CD14-positive monocyte (primary cell): ENCODE results near the gene KRTAP10-3. TPM values are rescaled to one million over a fixed set of nuclear protein-coding genes. Genes with fewer than 3 reads are reported as not detected.

ENCODE experiments used
- DNase-seq, 3 donors: peaks; one replicate each; pipeline ENCODE4 v3.0.0-alpha.2; 2011 to 2022
- H2AFZ ChIP-seq: 2 replicates; pipeline ENCODE4 v1.6.0; 2012; ENCODE audit warnings: mild to moderate bottlenecking, low read depth, low read length, inconsistent platforms; ENCODE audit not compliant: insufficient read depth, poor library complexity, severe bottlenecking
- H3K27ac ChIP-seq, 2 donors: 1 replicate in 1 of 2; 2 replicates in 1 of 2; pipeline ENCODE4 v1.5.1; 2012 to 2013; ENCODE audit warnings: low read length in 2 of 2, control low read depth in 1 of 2, inconsistent platforms in 1 of 2, low read depth in 1 of 2, mild to moderate bottlenecking in 1 of 2
- H3K27me3 ChIP-seq, 2 donors: one replicate each; pipeline versions ENCODE4 v1.6.0 to v1.6.1; 2011 to 2013; ENCODE audit warnings: low read length in 2 of 2; ENCODE audit not compliant: control insufficient read depth in 2 of 2, insufficient read depth in 2 of 2
- H3K36me3 ChIP-seq, 2 donors: replicated peaks in 1 of 2; 1 replicate in 1 of 2; 2 replicates in 1 of 2; pipeline versions ENCODE4 v1.5.1 to v1.6.1; 2012 to 2013; ENCODE audit warnings: low read length in 2 of 2, control low read depth in 1 of 2, inconsistent platforms in 1 of 2, mild to moderate bottlenecking in 1 of 2; ENCODE audit not compliant: insufficient read depth in 2 of 2, control insufficient read depth in 1 of 2
- H3K4me1 ChIP-seq, 2 donors: 1 replicate in 1 of 2; 2 replicates in 1 of 2; pipeline versions ENCODE4 v1.5.1 to v1.6.1; 2012 to 2013; ENCODE audit warnings: low read length in 2 of 2, control low read depth in 1 of 2, inconsistent platforms in 1 of 2, mild to moderate bottlenecking in 1 of 2, moderate library complexity in 1 of 2; ENCODE audit not compliant: insufficient read depth in 2 of 2, control insufficient read depth in 1 of 2
- H3K4me2 ChIP-seq: replicated peaks from 2 replicates; pipeline ENCODE3; 2012; ENCODE audit warnings: low read length, moderate library complexity, mild to moderate bottlenecking; ENCODE audit not compliant: poor library complexity, severe bottlenecking; ENCODE audit errors: extremely low read depth
- H3K4me3 ChIP-seq, 3 experiments: fragments of 200-600 bp in 1 of 3; sonication (generic) in 1 of 3; replicated peaks in 1 of 3; 1 replicate in 2 of 3; 2 replicates in 1 of 3; pipeline ENCODE4 v1.5.1; 2011 to 2013; ENCODE audit warnings: low read length in 3 of 3, mild to moderate bottlenecking in 3 of 3, control low read depth in 2 of 3, low read depth in 2 of 3, inconsistent platforms in 1 of 3, moderate library complexity in 1 of 3
- H3K79me2 ChIP-seq: 2 replicates; pipeline ENCODE4 v1.6.0; 2012; ENCODE audit warnings: mild to moderate bottlenecking, control low read depth, inconsistent platforms, low read length, moderate library complexity; ENCODE audit not compliant: insufficient read depth
- H3K9ac ChIP-seq: 2 replicates; pipeline ENCODE4 v1.6.0; 2017; ENCODE audit warnings: low read length, mild to moderate bottlenecking; ENCODE audit not compliant: insufficient read depth, poor library complexity, severe bottlenecking
- H3K9me3 ChIP-seq, 2 donors: replicated peaks in 1 of 2; 1 replicate in 1 of 2; 2 replicates in 1 of 2; pipeline versions ENCODE4 v1.5.1 to v1.6.1; 2012 to 2013; ENCODE audit warnings: low read length in 2 of 2, control low read depth in 1 of 2; ENCODE audit not compliant: control insufficient read depth in 1 of 2, insufficient read depth in 1 of 2
- H4K20me1 ChIP-seq: 2 replicates; pipeline ENCODE4 v1.6.0; 2012; ENCODE audit warnings: mild to moderate bottlenecking, low read length, control low read depth, moderate library complexity; ENCODE audit not compliant: insufficient read depth
- H3K27ac Mint-ChIP-seq, 7 donors: one replicate each; pipeline ENCODE4 v1.8.0; 2020; ENCODE audit warnings: mild to moderate bottlenecking in 7 of 7, mixed read lengths in 7 of 7, moderate library complexity in 6 of 7, inconsistent platforms in 2 of 7
- H3K27me3 Mint-ChIP-seq, 3 donors: one replicate each; pipeline ENCODE4 v1.8.0; 2021 to 2022; ENCODE audit warnings: low read depth in 3 of 3, mild to moderate bottlenecking in 3 of 3, mixed read lengths in 3 of 3, moderate library complexity in 3 of 3, inconsistent platforms in 1 of 3
- H3K36me3 Mint-ChIP-seq, 2 donors: one replicate each; pipeline ENCODE4 v1.8.0; 2020; ENCODE audit warnings: mixed read lengths in 2 of 2, inconsistent platforms in 1 of 2, mild to moderate bottlenecking in 1 of 2
- H3K4me1 Mint-ChIP-seq: one replicate; pipeline ENCODE4 v1.8.0; 2020; ENCODE audit warnings: mild to moderate bottlenecking, mixed read lengths
- H3K4me3 Mint-ChIP-seq, 2 donors: one replicate each; pipeline ENCODE4 v1.8.0; 2020; ENCODE audit warnings: mild to moderate bottlenecking in 2 of 2, mixed read lengths in 2 of 2, moderate library complexity in 1 of 2
- H3K9me3 Mint-ChIP-seq, 7 donors: one replicate each; pipeline ENCODE4 v1.8.0; 2020 to 2022; ENCODE audit warnings: mixed read lengths in 7 of 7, mild to moderate bottlenecking in 6 of 7, moderate library complexity in 6 of 7, inconsistent platforms in 2 of 7
- CTCF ChIP-seq: fragments of 200-600 bp; IDR thresholded peaks from one replicate; pipeline ENCODE4 v1.8.0; 2022; ENCODE audit warnings: antibody characterized with exemption, mild to moderate bottlenecking
- WGBS: methylation state at CpG from one replicate; pipeline ENCODE4 v1.1.5; 2013; ENCODE audit warnings: missing lambda C conversion rate; ENCODE audit not compliant: insufficient coverage; 5-methylcytosine and 5-hydroxymethylcytosine counted together
- intact Hi-C, 2 donors: fragments of 100-400 bp; cut with micrococcal nuclease; formaldehyde crosslinking; loops; one replicate each; pipeline versions ENCODE4 v1.15.0 to v1.15.1; 2023
- polyA plus RNA-seq, 3 donors: library from polyadenylated mRNA; depleted of rRNA in 1 of 3; unstranded in 2 of 3; stranded (reverse) in 1 of 3; fragments of 300-500 nt in 2 of 3; fragments of >200 nt in 1 of 3; fragmentation: Illumina TruSeq in 2 of 3; gene quantifications; 1 replicate in 2 of 3; 2 replicates in 1 of 3; pipeline ENCODE4 v1.2.3, GENCODE V29; 2012 to 2021

Gene KRTAP10-3
- polyA plus RNA-seq, 3 donors = not detected

DNA sequence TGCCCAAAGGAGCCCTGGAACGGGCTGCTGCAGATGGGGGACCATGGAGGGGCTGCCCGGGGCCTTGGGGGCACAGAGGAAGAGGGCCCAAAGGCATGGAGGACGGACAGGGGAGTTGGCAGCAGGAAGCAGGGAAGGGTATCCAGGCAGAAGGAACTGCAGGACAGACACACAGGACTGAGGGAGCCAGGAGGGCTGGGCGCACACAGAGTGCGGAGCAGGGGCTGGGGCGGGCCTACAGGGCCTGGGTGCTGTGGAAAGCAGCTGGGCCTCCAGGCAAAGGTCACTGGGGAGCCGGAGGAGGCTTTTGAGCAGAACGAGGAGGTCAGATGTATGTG lies 46.7 kb downstream of the KRTAP10-3 start:
- Histone ChIP-seq H2AFZ (no peak overlapping the region), H3K4me3 (no peak overlapping the region), H4K20me1 (no peaks in the 10 kb centered on the region), H3K36me3 (no peaks in the 10 kb centered on the region), H3K9ac (no peak overlapping the region), H3K4me1 (peaks cover 0 to 10% of the 10 kb centered on the region in 2 donors), H3K79me2 (no peaks in the 10 kb centered on the region), H3K9me3 (no peaks in the 10 kb centered on the region), H3K4me2 (no peak overlapping the region), H3K27me3 (peaks cover 0 to 3% of the 10 kb centered on the region in 2 donors), H3K27ac (no peak overlapping the region)
- H3K27ac Mint-ChIP-seq = no peak overlapping the region
- no peak overlapping the region for H3K4me3 Mint-ChIP-seq
- peaks cover 3% of the 10 kb centered on the region for H3K4me1 Mint-ChIP-seq
- H3K9me3 Mint-ChIP-seq = peaks cover 0 to 2% (median 0%) of the 10 kb centered on the region in 7 donors
- no peak for TF ChIP-seq CTCF
- WGBS = 93% methylated on average over 8 of the region's 8 CpGs
- H3K36me3 Mint-ChIP-seq = no peaks in the 10 kb centered on the region
- intact Hi-C loops = loop anchor here in 1 of 2 donors (5.0 kb wide), 1 partner anchor 280 kb away; no protein-coding TSS in a partner anchor
- no peak for DNase-seq
- peaks cover 0 to 14% (median 5%) of the 10 kb centered on the region in 3 donors for H3K27me3 Mint-ChIP-seq

DNA sequence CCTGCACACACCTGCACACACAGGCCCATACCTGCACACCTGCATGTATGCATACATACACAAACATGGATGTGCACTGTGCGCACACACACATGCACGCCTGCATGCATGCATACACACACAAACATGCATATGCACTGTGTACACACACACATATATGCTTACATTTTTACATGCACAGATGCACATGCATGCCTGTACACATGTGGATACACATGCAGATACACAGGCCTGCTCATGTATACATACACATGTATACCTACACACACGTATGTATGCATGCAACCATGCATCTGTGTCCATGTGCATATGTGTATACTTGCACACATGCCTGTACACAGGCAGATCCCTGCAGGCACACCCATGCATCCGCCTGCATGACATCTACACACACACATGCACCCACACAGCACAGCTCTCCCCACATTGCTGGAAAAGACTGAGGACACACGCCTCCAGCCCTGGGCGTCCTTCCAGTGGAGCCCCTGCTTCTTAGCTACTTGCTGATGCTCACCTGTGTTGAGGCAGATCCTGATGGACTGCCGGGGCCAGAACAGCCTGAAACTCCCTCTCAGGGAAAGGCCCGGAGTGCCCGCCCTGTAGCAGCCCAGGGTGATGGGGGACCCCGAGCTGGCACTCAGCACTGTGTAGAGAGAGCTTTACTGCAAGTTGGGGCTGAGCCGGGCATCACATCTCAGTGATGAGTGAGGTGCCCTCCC lies 47.2 kb downstream of the KRTAP10-3 start:
- H3K9ac ChIP-seq = no peak overlapping the region
- no peak for DNase-seq
- no peaks in the 10 kb centered on the region for H4K20me1 ChIP-seq
- H3K27ac ChIP-seq = no peak overlapping the region
- intact Hi-C loops = loop anchor here in 1 of 2 donors (5.0 kb wide), 1 partner anchor 281 kb away; no protein-coding TSS in a partner anchor
- H3K4me3 Mint-ChIP-seq = no peak overlapping the region
- WGBS = 93% methylated on average over 6 of the region's 11 CpGs
- no peaks in the 10 kb centered on the region for H3K36me3 Mint-ChIP-seq
- H3K9me3 ChIP-seq = no peaks in the 10 kb centered on the region
- peaks cover 0 to 2% (median 0%) of the 10 kb centered on the region in 7 donors for H3K9me3 Mint-ChIP-seq
- H3K27me3 Mint-ChIP-seq = peaks cover under 1 to 15% (median 5%) of the 10 kb centered on the region in 3 donors
- peaks cover 3% of the 10 kb centered on the region for H3K4me1 Mint-ChIP-seq
- no peaks in the 10 kb centered on the region for H3K79me2 ChIP-seq
- no peak overlapping the region for H3K4me3 ChIP-seq
- H3K27ac Mint-ChIP-seq = no peak overlapping the region
- peaks cover 0 to 10% of the 10 kb centered on the region in 2 donors for H3K4me1 ChIP-seq
- H3K36me3 ChIP-seq = no peaks in the 10 kb centered on the region
- H3K27me3 ChIP-seq = peaks cover 0 to 3% of the 10 kb centered on the region in 2 donors
- TF ChIP-seq CTCF = no peak
- H3K4me2 ChIP-seq = no peak overlapping the region
- no peak overlapping the region for H2AFZ ChIP-seq
